Measurements from ENCODE around the gene AKT3.

AKT3 gene

DNA sequence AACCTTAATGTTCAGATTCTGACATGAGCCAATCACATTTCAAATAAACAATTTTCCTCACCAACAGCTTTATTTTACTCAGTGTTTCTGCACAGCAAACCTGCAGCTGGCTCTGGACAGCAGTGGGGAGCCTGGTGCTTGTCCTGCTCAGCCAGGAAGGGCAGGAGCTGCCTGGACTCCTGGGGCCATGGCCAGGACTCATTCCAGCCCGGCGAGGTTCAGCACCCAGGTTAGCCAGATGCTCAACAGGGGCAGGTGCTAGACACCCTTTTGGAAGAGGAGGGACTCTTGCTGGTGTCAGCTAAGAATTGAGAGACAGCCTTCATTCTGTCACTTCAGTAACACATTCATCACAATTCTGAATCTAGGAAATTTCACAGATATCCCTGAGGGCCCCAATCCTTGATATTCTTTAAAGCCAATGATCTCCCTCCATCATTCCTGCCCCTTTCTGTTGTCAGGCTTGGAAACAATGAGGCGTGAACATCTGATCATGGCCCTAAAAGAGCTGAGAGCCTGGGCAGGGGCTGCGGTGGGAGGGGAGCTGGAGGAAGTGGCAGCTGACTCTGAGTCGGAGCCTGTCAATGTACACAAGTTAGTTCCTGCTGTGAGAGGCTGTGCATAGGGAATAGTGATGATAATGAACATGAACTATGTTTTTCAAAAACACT, 342.9 kb downstream of the AKT3 start:
- no peak for DNase-seq
- Histone ChIP-seq H3K36me3 (ENCODE audit: control insufficient read depth, insufficient read depth, low read length) (peaks cover 40% of the 10 kb centered on the region), H3K4me1 (ENCODE audit: control insufficient read depth, insufficient read depth, low read length, poor library complexity, severe bottlenecking) (no peaks in the 10 kb centered on the region), H3K4me3 (ENCODE audit: insufficient read depth, low read depth, low read length, poor library complexity, severe bottlenecking) (no peak overlapping the region), H3K9me3 (ENCODE audit: control insufficient read depth, low read length) (no peaks in the 10 kb centered on the region), H3K27ac (ENCODE audit: insufficient read depth, low read length, poor library complexity, severe bottlenecking) (no peak overlapping the region), H3K27me3 (replicated peaks; ENCODE audit: control insufficient read depth, insufficient read depth, low read length, poor library complexity, severe bottlenecking) (no peaks in the 10 kb centered on the region)

DNA sequence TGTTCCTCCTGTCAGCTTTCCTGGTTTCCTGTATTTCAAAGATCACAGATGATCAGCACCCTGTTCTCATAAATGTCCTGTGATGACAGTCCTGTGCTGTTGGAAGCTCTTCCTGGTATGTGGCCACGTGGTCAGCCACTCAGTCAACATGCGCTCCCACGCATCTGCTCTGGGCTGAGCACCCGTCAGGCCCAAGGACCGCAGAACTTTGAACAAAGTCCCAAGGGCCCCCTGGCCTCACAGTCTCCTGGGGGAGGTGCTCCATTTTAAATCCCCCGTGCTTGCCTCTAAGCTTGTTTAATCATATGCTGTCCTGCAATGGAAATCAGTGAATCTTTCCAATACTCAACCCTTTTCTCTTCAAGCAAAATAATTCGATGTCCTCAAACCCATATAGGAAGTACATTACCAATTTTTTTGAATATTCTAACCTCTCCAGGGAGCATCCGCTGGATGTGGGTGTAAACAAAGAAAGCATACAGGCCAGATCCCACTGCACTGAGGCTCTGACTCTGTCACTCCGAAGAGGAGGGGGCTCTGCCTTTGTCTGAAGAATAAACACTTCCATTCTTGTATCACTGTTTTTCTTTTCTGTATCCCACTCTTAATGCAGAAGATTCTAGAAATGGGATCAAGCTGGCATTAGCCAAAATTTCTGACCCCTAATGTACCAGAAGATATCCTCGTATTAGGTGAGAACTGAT, 343.9 kb downstream of the AKT3 start:
- no peak for DNase-seq
- H3K4me1 ChIP-seq (ENCODE audit: control insufficient read depth, insufficient read depth, low read length, poor library complexity, severe bottlenecking): no peaks in the 10 kb centered on the region
- peaks cover 34% of the 10 kb centered on the region for H3K36me3 ChIP-seq (ENCODE audit: control insufficient read depth, insufficient read depth, low read length)
- no peak overlapping the region for H3K27ac ChIP-seq (ENCODE audit: insufficient read depth, low read length, poor library complexity, severe bottlenecking)
- H3K27me3 ChIP-seq (replicated peaks; ENCODE audit: control insufficient read depth, insufficient read depth, low read length, poor library complexity, severe bottlenecking): no peaks in the 10 kb centered on the region
- no peaks in the 10 kb centered on the region for H3K9me3 ChIP-seq (ENCODE audit: control insufficient read depth, low read length)
- H3K4me3 ChIP-seq (ENCODE audit: insufficient read depth, low read depth, low read length, poor library complexity, severe bottlenecking): no peak overlapping the region

DNA sequence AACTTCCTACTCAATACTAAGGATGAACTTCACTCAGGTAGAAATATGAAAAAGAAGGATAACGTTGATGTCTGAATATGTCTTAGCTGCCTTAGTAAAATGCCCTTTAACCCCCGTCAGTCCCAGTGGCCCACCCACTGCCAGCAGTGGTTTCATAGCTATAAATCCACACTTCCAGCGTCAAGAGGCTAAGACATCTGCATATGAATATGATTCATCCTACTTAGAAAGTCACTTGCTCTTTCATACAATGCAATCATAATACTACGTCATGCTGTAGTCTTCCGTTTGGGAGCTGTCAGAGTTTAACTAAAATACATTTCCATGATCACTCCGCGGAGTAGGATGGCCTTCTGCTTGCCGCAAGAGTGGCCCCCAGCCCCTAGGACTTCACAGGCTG, 346.9 kb downstream of the AKT3 start:
- Histone ChIP-seq H3K9me3 (ENCODE audit: control insufficient read depth, low read length) (no peaks in the 10 kb centered on the region), H3K27me3 (replicated peaks; ENCODE audit: control insufficient read depth, insufficient read depth, low read length, poor library complexity, severe bottlenecking) (no peaks in the 10 kb centered on the region), H3K27ac (ENCODE audit: insufficient read depth, low read length, poor library complexity, severe bottlenecking) (no peak overlapping the region), H3K4me3 (ENCODE audit: insufficient read depth, low read depth, low read length, poor library complexity, severe bottlenecking) (no peak overlapping the region), H3K4me1 (ENCODE audit: control insufficient read depth, insufficient read depth, low read length, poor library complexity, severe bottlenecking) (no peaks in the 10 kb centered on the region), H3K36me3 (ENCODE audit: control insufficient read depth, insufficient read depth, low read length) (peaks cover 26% of the 10 kb centered on the region)
- DNase-seq: no peak

DNA sequence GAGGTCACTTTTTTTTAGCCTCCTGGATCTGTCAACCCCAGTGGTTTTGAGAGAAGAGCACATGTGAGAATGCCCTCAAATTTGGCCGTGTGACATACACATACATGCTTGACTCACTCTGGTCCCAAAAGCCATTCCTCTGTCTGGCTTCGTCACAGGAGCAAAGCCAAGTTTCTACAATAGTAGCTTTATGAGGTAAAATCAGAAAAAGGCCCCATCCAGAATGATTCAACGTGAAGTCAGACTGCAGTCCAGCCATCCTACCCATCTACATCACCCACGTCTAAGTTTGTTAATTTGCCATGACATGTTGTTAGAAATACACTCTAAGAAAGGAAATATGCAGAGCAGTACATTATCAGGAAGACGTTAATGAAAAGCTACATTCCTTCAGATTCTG, 349.0 kb downstream of the AKT3 start:
- no peaks in the 10 kb centered on the region for H3K9me3 ChIP-seq (ENCODE audit: control insufficient read depth, low read length)
- no peak for DNase-seq
- H3K27ac ChIP-seq (ENCODE audit: insufficient read depth, low read length, poor library complexity, severe bottlenecking): no peak overlapping the region
- H3K4me1 ChIP-seq (ENCODE audit: control insufficient read depth, insufficient read depth, low read length, poor library complexity, severe bottlenecking): no peaks in the 10 kb centered on the region
- H3K4me3 ChIP-seq (ENCODE audit: insufficient read depth, low read depth, low read length, poor library complexity, severe bottlenecking): no peak overlapping the region
- H3K27me3 ChIP-seq (replicated peaks; ENCODE audit: control insufficient read depth, insufficient read depth, low read length, poor library complexity, severe bottlenecking): no peaks in the 10 kb centered on the region
- H3K36me3 ChIP-seq (ENCODE audit: control insufficient read depth, insufficient read depth, low read length): peaks cover 16% of the 10 kb centered on the region

DNA sequence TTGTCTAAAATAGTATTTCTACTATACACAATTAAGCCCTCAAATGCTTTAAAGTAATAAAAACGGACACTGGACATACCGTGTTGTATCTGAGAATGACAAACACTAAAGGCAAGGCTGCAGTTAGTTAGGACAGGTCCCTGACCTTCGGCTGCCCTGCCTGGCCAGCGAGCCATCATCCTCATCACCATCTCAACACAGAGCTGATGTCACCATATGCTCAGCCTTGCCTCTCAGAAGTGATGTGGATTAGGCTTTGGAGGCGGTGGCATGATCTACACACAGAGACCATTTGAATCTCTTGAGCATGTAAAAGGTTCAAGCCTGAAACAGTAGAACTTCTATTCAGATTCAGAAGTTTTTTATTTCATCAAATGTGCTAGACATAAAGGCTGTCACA, 349.5 kb downstream of the AKT3 start:
- no peaks in the 10 kb centered on the region for H3K4me1 ChIP-seq (ENCODE audit: control insufficient read depth, insufficient read depth, low read length, poor library complexity, severe bottlenecking)
- H3K4me3 ChIP-seq (ENCODE audit: insufficient read depth, low read depth, low read length, poor library complexity, severe bottlenecking): no peak overlapping the region
- DNase-seq: no peak
- no peaks in the 10 kb centered on the region for H3K27me3 ChIP-seq (replicated peaks; ENCODE audit: control insufficient read depth, insufficient read depth, low read length, poor library complexity, severe bottlenecking)
- H3K9me3 ChIP-seq (ENCODE audit: control insufficient read depth, low read length): no peaks in the 10 kb centered on the region
- peaks cover 16% of the 10 kb centered on the region for H3K36me3 ChIP-seq (ENCODE audit: control insufficient read depth, insufficient read depth, low read length)
- H3K27ac ChIP-seq (ENCODE audit: insufficient read depth, low read length, poor library complexity, severe bottlenecking): no peak overlapping the region

DNA sequence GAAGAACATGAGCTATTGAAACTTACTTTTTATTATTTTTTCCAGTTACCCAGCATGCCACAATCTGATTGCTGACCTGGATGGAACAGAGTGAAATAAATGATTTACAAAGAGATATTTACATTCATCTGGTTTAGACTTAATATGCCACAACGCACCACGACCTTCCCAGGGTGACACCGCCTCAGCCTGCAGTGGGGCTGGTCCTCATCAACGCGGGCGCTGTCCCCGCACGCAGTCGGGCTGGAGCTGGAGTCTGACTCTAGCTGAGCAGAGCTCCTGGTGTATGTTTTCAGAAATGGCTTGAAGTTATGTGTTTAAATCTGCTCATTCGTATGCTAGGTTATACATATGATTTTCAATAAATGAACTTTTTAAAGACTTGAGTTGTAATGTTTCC, 350.3 kb downstream of the AKT3 start:
- H3K4me1 ChIP-seq (ENCODE audit: control insufficient read depth, insufficient read depth, low read length, poor library complexity, severe bottlenecking): no peaks in the 10 kb centered on the region
- peaks cover 11% of the 10 kb centered on the region for H3K36me3 ChIP-seq (ENCODE audit: control insufficient read depth, insufficient read depth, low read length)
- H3K27ac ChIP-seq (ENCODE audit: insufficient read depth, low read length, poor library complexity, severe bottlenecking): no peak overlapping the region
- no peaks in the 10 kb centered on the region for H3K27me3 ChIP-seq (replicated peaks; ENCODE audit: control insufficient read depth, insufficient read depth, low read length, poor library complexity, severe bottlenecking)
- no peaks in the 10 kb centered on the region for H3K9me3 ChIP-seq (ENCODE audit: control insufficient read depth, low read length)
- no peak overlapping the region for H3K4me3 ChIP-seq (ENCODE audit: insufficient read depth, low read depth, low read length, poor library complexity, severe bottlenecking)
- no peak for DNase-seq

DNA sequence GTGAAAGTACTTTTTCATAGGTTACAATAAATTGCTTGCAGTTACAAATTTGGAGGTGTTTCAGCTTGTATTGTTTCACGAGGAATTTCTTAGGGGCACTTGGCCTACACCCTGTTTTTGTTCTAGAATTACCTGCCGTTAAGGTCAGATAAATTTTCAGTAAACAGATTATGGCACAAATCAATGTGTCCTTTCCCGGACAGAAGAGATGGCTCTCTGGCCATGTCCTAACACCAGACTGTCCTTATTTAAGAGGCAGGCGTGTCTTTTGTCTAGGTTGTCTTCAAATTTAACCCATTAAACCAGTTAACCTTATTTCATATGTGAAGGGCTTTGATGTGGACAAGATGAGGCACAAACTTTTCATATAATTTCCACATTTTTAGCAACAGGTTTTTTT, 350.8 kb downstream of the AKT3 start:
- Histone ChIP-seq H3K9me3 (ENCODE audit: control insufficient read depth, low read length) (no peaks in the 10 kb centered on the region), H3K4me3 (ENCODE audit: insufficient read depth, low read depth, low read length, poor library complexity, severe bottlenecking) (no peak overlapping the region), H3K27ac (ENCODE audit: insufficient read depth, low read length, poor library complexity, severe bottlenecking) (no peak overlapping the region), H3K4me1 (ENCODE audit: control insufficient read depth, insufficient read depth, low read length, poor library complexity, severe bottlenecking) (no peaks in the 10 kb centered on the region), H3K27me3 (replicated peaks; ENCODE audit: control insufficient read depth, insufficient read depth, low read length, poor library complexity, severe bottlenecking) (no peaks in the 10 kb centered on the region), H3K36me3 (ENCODE audit: control insufficient read depth, insufficient read depth, low read length) (peaks cover 9% of the 10 kb centered on the region)
- no peak for DNase-seq

DNA sequence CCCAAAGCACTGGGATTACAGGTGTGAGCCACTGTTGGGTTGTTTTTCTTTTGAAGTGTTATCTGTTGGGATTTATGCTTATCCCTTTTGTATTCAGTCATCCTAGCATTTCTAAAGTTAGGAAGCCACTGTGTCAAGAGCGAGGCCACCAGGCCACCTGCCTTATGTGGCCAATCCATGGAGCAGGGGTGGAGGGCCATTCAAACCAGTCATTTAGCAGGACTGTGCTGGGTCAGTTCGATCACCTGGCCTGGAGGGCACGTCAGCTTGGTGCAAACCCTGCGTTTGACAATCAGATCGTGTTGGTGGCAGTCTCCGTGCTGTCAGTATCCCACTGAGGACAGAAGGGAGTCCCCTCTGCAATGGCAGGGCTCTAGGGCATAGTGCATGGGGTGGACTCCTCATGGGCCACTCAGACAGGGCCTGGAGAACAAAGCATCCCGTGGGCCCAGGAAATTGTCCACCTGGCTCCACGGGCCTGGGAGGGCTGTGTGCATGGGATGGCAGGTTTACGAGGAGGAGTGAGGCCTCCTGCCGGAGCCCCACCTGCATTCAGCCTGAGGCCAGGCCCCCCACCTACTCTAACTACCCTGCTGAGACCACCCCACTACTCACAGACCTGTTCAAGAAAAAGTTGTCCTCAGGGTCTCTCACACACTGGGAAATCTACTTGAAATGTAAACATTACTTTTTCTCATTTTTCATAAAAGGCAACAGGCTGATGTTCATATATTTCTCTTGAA, 351.9 kb downstream of the AKT3 start:
- H3K36me3 ChIP-seq (ENCODE audit: control insufficient read depth, insufficient read depth, low read length): peaks cover 6% of the 10 kb centered on the region

DNA sequence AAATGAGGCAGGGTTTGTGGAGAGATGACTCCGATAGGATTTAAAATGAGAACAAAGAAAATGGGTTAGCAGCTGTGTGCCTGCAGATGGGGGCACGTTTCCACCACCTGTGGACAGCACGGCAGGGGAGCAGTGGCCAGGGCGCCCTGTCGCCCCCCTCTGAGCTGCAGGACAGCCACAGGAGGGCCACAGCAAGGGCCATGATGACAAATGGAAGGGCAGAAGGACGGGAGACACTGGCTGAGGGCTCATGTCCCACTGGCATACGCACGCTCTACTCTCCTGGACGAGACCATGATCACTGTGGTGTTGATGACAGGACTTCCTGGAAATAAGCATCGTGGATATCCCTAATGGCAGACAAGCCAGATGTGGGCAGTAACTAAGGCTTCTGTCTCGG, 353.2 kb downstream of the AKT3 start:
- H3K27ac ChIP-seq (ENCODE audit: insufficient read depth, low read length, poor library complexity, severe bottlenecking): no peak overlapping the region
- H3K27me3 ChIP-seq (replicated peaks; ENCODE audit: control insufficient read depth, insufficient read depth, low read length, poor library complexity, severe bottlenecking): no peaks in the 10 kb centered on the region
- DNase-seq: no peak
- no peaks in the 10 kb centered on the region for H3K36me3 ChIP-seq (ENCODE audit: control insufficient read depth, insufficient read depth, low read length)
- no peak overlapping the region for H3K4me3 ChIP-seq (ENCODE audit: insufficient read depth, low read depth, low read length, poor library complexity, severe bottlenecking)
- H3K4me1 ChIP-seq (ENCODE audit: control insufficient read depth, insufficient read depth, low read length, poor library complexity, severe bottlenecking): no peaks in the 10 kb centered on the region
- no peaks in the 10 kb centered on the region for H3K9me3 ChIP-seq (ENCODE audit: control insufficient read depth, low read length)

More for the DNA sequence above, 351.9 kb downstream of the AKT3 start:
- DNase-seq: no peak
- Histone ChIP-seq H3K27ac (ENCODE audit: insufficient read depth, low read length, poor library complexity, severe bottlenecking) (no peak overlapping the region), H3K4me3 (ENCODE audit: insufficient read depth, low read depth, low read length, poor library complexity, severe bottlenecking) (no peak overlapping the region), H3K27me3 (replicated peaks; ENCODE audit: control insufficient read depth, insufficient read depth, low read length, poor library complexity, severe bottlenecking) (no peaks in the 10 kb centered on the region), H3K4me1 (ENCODE audit: control insufficient read depth, insufficient read depth, low read length, poor library complexity, severe bottlenecking) (no peaks in the 10 kb centered on the region), H3K9me3 (ENCODE audit: control insufficient read depth, low read length) (no peaks in the 10 kb centered on the region)

DNA sequence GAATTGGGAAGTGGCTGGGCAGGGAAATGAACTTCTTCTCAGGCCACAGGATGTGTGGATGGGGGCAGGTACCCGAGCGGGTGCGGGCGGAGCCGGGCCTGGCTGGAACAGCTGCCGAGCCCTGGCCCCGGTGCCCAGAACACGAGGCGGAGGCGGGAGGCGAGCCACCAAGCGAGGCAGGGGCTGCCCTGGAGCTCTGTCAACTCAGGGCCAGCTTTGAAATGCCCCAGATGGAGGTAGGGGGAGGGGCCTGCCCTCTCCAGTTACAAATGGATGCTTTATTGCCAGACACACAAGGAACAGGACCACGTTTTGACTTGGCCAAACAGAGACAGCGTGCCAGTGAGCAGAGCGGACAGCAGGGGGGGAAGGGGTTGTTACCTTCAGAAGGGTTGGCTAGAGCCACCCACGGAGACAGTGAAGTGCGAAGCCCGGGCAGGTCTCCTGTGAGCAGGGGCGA, 353.8 kb downstream of the AKT3 start:
- Histone ChIP-seq H3K4me3 (ENCODE audit: insufficient read depth, low read depth, low read length, poor library complexity, severe bottlenecking) (no peak overlapping the region), H3K27me3 (replicated peaks; ENCODE audit: control insufficient read depth, insufficient read depth, low read length, poor library complexity, severe bottlenecking) (no peaks in the 10 kb centered on the region), H3K27ac (ENCODE audit: insufficient read depth, low read length, poor library complexity, severe bottlenecking) (no peak overlapping the region), H3K9me3 (ENCODE audit: control insufficient read depth, low read length) (no peaks in the 10 kb centered on the region), H3K4me1 (ENCODE audit: control insufficient read depth, insufficient read depth, low read length, poor library complexity, severe bottlenecking) (no peaks in the 10 kb centered on the region), H3K36me3 (ENCODE audit: control insufficient read depth, insufficient read depth, low read length) (no peaks in the 10 kb centered on the region)
- no peak for DNase-seq

Data from effector memory CD4-positive, alpha-beta T cell (primary cell).